Mesenteric fat pad (tissue), 1 donor: ENCODE data around the gene GLOD5. TPM values are rescaled to one million over a fixed set of nuclear protein-coding genes. Genes with fewer than 3 reads are reported as not detected.

Experiments
- total RNA-seq: library from RNA; stranded (reverse); fragmentation: NEBNext Ultra II Directional; extraction: Animal tissue kit (Norgen Biotek cat#: 25700); gene quantifications from one replicate; pipeline ENCODE4 v1.2.1, GENCODE V29; 2021
- donor health status: DM: yes; HTN: yes; CAD: no.

GLOD5 gene
- total RNA-seq, 1 donor from 2014 or later: not detected

Other genes with a start within 250 kb of the GLOD5 start
- 18.8 TPM for gene EBP, start 239.9 kb upstream of the GLOD5 start, total RNA-seq
- gene TBC1D25, start 222.0 kb upstream of the GLOD5 start, total RNA-seq: 19.9 TPM
- 343 TPM for gene RBM3, start 187.3 kb upstream of the GLOD5 start, total RNA-seq
- gene WDR13, start 164.3 kb upstream of the GLOD5 start, total RNA-seq: 96.9 TPM
- 22.0 TPM for gene WAS, start 77.9 kb upstream of the GLOD5 start, total RNA-seq
- gene SUV39H1, start 65.0 kb upstream of the GLOD5 start, total RNA-seq: 5.1 TPM
- gene GATA1, start 24.8 kb downstream of the GLOD5 start, total RNA-seq: not detected
- 47.1 TPM for gene HDAC6, start 40.3 kb downstream of the GLOD5 start, total RNA-seq
- not detected for gene ERAS, start 64.8 kb downstream of the GLOD5 start, total RNA-seq
- not detected for gene PCSK1N, start 73.9 kb downstream of the GLOD5 start, total RNA-seq
- gene TIMM17B, start 136.0 kb downstream of the GLOD5 start, total RNA-seq: 22.1 TPM
- 50.6 TPM for gene PQBP1, start 136.2 kb downstream of the GLOD5 start, total RNA-seq
- 24.5 TPM for gene SLC35A2, start 149.9 kb downstream of the GLOD5 start, total RNA-seq
- gene PIM2, start 157.3 kb downstream of the GLOD5 start, total RNA-seq: 5.7 TPM
- gene OTUD5, start 195.9 kb downstream of the GLOD5 start, total RNA-seq: 40.0 TPM
- 1.3 TPM for gene KCND1, start 210.1 kb downstream of the GLOD5 start, total RNA-seq
- gene GRIPAP1, start 240.5 kb downstream of the GLOD5 start, total RNA-seq: 37.6 TPM